A673 (cell line): ENCODE data around the gene MTURN.

ENCODE experiments used
- CTCF ChIP-seq: fragments of 300-800, 200-600 bp; sonication (generic); conservative IDR thresholded peaks from 2 replicates; pipeline ENCODE4 v1.5.1; 2017; ENCODE audit warnings: low read depth, mild to moderate bottlenecking, antibody characterized with exemption, low read length, moderate library complexity, mixed read lengths
- EZH2 ChIP-seq: fragments of 200-600 bp; sonication (generic); IDR thresholded peaks from 2 replicates; pipeline ENCODE4 v1.6.1; 2017; ENCODE audit warnings: borderline replicate concordance, low read depth, mild to moderate bottlenecking, mixed read lengths, antibody characterized with exemption, low read length; ENCODE audit not compliant: poor library complexity, severe bottlenecking

- TF ChIP-seq CTCF (no peak), EZH2 (no peak)
Measured at GRCh38 chr7:30148426-30148825, 13.6 kb downstream of the MTURN start.
